Peyer's patch (tissue), 4 donors: ENCODE data around the gene IVNS1ABP.

Experiments
- POLR2A ChIP-seq, 2 donors: fragments of 450-650 bp; IDR thresholded peaks; one replicate each; pipeline ENCODE4 v1.5.1; 2017; ENCODE audit warnings: antibody characterized with exemption in 2 of 2, mild to moderate bottlenecking in 2 of 2, moderate library complexity in 2 of 2
- TF ChIP-seq, protein P1 (sequence below), 6 experiments: fragments of 450-650 bp in 4 of 6; fragments of 200-600 bp in 2 of 6; sonication (generic) in 1 of 6; IDR thresholded peaks; one replicate each; pipeline ENCODE4 v1.5.1; 2017 to 2019; ENCODE audit warnings: antibody characterized with exemption in 6 of 6, mild to moderate bottlenecking in 3 of 6, moderate library complexity in 1 of 6

DNA sequence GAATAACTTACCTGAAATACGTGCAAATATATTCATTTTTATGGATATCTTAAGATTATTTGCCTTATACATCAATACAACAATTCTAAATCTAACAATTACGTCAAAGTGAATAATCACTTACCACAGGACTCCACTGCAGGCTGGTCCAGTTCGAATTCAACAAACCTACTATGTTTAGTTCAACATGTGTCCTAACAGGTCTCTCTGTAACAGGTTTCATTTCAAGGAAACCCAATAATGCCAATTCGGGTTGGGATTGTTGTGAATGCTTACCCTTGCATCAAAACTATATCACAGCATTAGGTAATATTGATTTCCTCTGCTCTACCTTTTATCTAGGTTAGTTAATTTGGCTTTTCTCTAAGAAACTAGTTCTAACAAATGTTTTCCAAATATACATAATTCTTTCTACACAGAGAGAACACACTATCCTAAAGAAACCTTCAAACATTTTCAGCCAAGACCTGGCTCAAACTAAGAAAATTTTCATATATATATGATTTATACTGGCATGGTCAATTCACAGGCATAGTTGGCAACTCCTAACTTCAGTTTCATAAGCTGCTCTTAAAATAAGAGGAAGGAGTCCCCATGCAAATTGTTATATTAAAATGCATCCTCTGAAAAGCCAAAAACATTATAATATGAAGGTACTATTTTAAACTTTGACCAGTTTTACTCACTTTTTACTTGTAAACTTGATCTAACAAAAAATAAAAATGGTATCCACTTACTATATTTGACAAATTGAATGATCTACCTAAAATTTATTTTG, 4.5 kb downstream of the IVNS1ABP start:
- TF ChIP-seq, protein P1, sequence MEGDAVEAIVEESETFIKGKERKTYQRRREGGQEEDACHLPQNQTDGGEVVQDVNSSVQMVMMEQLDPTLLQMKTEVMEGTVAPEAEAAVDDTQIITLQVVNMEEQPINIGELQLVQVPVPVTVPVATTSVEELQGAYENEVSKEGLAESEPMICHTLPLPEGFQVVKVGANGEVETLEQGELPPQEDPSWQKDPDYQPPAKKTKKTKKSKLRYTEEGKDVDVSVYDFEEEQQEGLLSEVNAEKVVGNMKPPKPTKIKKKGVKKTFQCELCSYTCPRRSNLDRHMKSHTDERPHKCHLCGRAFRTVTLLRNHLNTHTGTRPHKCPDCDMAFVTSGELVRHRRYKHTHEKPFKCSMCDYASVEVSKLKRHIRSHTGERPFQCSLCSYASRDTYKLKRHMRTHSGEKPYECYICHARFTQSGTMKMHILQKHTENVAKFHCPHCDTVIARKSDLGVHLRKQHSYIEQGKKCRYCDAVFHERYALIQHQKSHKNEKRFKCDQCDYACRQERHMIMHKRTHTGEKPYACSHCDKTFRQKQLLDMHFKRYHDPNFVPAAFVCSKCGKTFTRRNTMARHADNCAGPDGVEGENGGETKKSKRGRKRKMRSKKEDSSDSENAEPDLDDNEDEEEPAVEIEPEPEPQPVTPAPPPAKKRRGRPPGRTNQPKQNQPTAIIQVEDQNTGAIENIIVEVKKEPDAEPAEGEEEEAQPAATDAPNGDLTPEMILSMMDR (IDR thresholded peaks at IDR 0.05) = no peak
- TF ChIP-seq POLR2A (IDR thresholded peaks at IDR 0.05) = no peak
